H1 (cell line): ENCODE results near the gene ARL3. TPM values are rescaled to one million over a fixed set of nuclear protein-coding genes. Genes with fewer than 3 reads are reported as not detected.

Experiments used
- TAF7 ChIP-seq: optimal IDR thresholded peaks from 2 replicates; pipeline ENCODE3; 2011; ENCODE audit warnings: low read depth, mild to moderate bottlenecking, inconsistent platforms, low read length, moderate library complexity, borderline replicate concordance
- TEAD4 ChIP-seq: IDR thresholded peaks from 2 replicates; pipeline ENCODE4 v1.6.1; 2012; ENCODE audit warnings: low read depth, low read length, inconsistent platforms, mixed read lengths
- polyA plus RNA-seq, 7 experiments: library from polyadenylated mRNA; depleted of rRNA in 3 of 7; stranded (reverse) in 5 of 7; unstranded in 2 of 7; fragments of >200 nt in 5 of 7; fragments of 200-250 nt in 2 of 7; gene quantifications; 1 replicate in 5 of 7; 2 replicates in 1 of 7; 4 replicates in 1 of 7; pipeline versions ENCODE4 v1.2.1 to v1.2.3, GENCODE V29; 2011 to 2013; ENCODE audit warnings: missing spikeins in 2 of 7, mixed read lengths in 2 of 7
- total RNA-seq: library from RNA; stranded (reverse); fragmentation: NEBNext Ultra II Directional; extraction: Animal tissue kit (Norgen Biotek cat#: 25700); gene quantifications from 2 replicates; pipeline ENCODE4 v1.2.1, GENCODE V29; 2021

ARL3 gene
- total and polyA plus RNA-seq, 2 of the 8 experiments (the other 6 are each of a cell fraction or from before 2014, with no cell fraction given): 8.8 to 16.2 TPM

GRCh38 chr10:102657451-102657850 is 56.7 kb downstream of the ARL3 start (continued):
- TF ChIP-seq TEAD4 (no peak), TAF7 (no peak)
